ENCODE results near the gene ACP3. TPM values are rescaled to one million over a fixed set of nuclear protein-coding genes. Genes with fewer than 3 reads are reported as not detected.

The ACP3 gene
- total and polyA plus RNA-seq, 9 of the 15 experiments (the other 6 are each of a cell fraction or from before 2014, with no cell fraction given) = 0.08 to 1.1 (median 0.21) TPM

- FAIRE-seq = no peak
- in situ Hi-C loops (cut with MboI) = no loop called here
- no TSS peak for BruUV-seq (replicated peaks)
Observed at GRCh38 chr3:132407025-132407424, 89.8 kb downstream of the ACP3 start.

More at GRCh38 chr3:132407025-132407424, 89.8 kb downstream of the ACP3 start:
- ChIA-PET POLR2A (no interaction called here), CTCF (ENCODE audit: low intra/inter-chr PET ratio) (no interaction called here)
- Histone ChIP-seq H4K20me1 (replicated peaks; ENCODE audit: control insufficient read depth, insufficient read depth, low read length) (no peaks in the 10 kb centered on the region), H3K27ac (ENCODE audit: extremely low read depth, low read depth, low read length) (no peak overlapping the region), H2AFZ (ENCODE audit: low read depth, low read length) (no peak overlapping the region), H3K79me2 (ENCODE audit: control insufficient read depth, insufficient read depth, low read length) (no peaks in the 10 kb centered on the region), H3K9ac (ENCODE audit: insufficient read depth in 1 of 2, low read depth in 2 of 2, low read length in 2 of 2) (no peak overlapping the region), H3K36me3 (ENCODE audit: control insufficient read depth, insufficient read depth, low read length) (no peaks in the 10 kb centered on the region), H3K4me1 (replicated peaks in 1 of 2; ENCODE audit: control insufficient read depth in 2 of 2, insufficient read depth in 2 of 2, low read length in 2 of 2) (no peaks in the 10 kb centered on the region), H3K9me1 (ENCODE audit: control insufficient read depth, insufficient read depth, low read length) (no peaks in the 10 kb centered on the region), H3K9me3 (replicated peaks; ENCODE audit: control insufficient read depth, insufficient read depth, low read depth, low read length) (no peaks in the 10 kb centered on the region), H3K4me3 (no peak overlapping the region), H3K27me3 (ENCODE audit: control insufficient read depth in 2 of 2, insufficient read depth in 2 of 2, low read length in 2 of 2) (no peaks in the 10 kb centered on the region), H3K4me2 (ENCODE audit: insufficient read depth, low read length) (no peak overlapping the region)
- no peak for TF ChIP-seq ZNF778 (CRISPR knock-in tag; IDR thresholded peaks at IDR 0.05)
- TF ChIP-seq SPI1 (IDR thresholded peaks at IDR 0.05; ENCODE audit: borderline replicate concordance, low read depth, low read length) = peak; percentile 35; the same call in 1 of the 2 replicates
- 0% methylated on average over 2 of the region's 2 CpGs for WGBS (ENCODE audit: insufficient coverage, low coverage, missing lambda C conversion rate)
- intact Hi-C loops (cut with micrococcal nuclease) = no loop called here
- ATAC-seq (no peak), DNase-seq (ENCODE audit: extremely low read depth in 1 of 4, low spot score in 3 of 4) (no peak)

Other genes with a start within 250 kb of the ACP3 start
- 7.9 and 8.3 TPM in 2 replicates for gene DNAJC13, start 100.1 kb downstream of the ACP3 start, total RNA-seq (2014; rRNA removed)
- gene DNAJC13, start 100.1 kb downstream of the ACP3 start, total RNA-seq (2014; rRNA removed; fragmentation: Illumina TruSeq; extraction: Trizol) = 12.1 and 12.4 TPM in 2 replicates
- gene DNAJC13, start 100.1 kb downstream of the ACP3 start, total RNA-seq (2015; rRNA removed; fragmentation: Illumina TruSeq; extraction: Trizol) = 14.5 and 17.1 TPM in 2 replicates
- gene DNAJC13, start 100.1 kb downstream of the ACP3 start, total RNA-seq (2021) = 9.7 and 10.6 TPM in 2 replicates
- 8.4 and 10.2 TPM in 2 replicates for gene DNAJC13, start 100.1 kb downstream of the ACP3 start, polyA plus RNA-seq (2011; rRNA removed)
- 8.4 and 11.6 TPM in 2 replicates for gene DNAJC13, start 100.1 kb downstream of the ACP3 start, polyA plus RNA-seq (2014; fragmentation: Illumina TruSeq; extraction: Trizol)
- 1 to 10 TPM; 2.9 to 3.7 TPM for gene DNAJC13, start 100.1 kb downstream of the ACP3 start, polyA plus RNA-seq (2014; fragmentation: Nextera tagmentation; extraction: Ambion mirVana)
- gene DNAJC13, start 100.1 kb downstream of the ACP3 start, polyA plus RNA-seq (2014; rRNA removed) = 5.8 and 6.4 TPM in 2 replicates

All from K562 (cell line).